Mucosa of stomach (tissue), 1 donor: ENCODE results near the gene NMRAL1.

Source experiments
- H3K27me3 ChIP-seq: one replicate; pipeline ENCODE4 v1.7.0; 2013; ENCODE audit warnings: mild to moderate bottlenecking, low read length; ENCODE audit not compliant: control insufficient read depth, insufficient read depth
- H3K36me3 ChIP-seq: one replicate; pipeline ENCODE4 v1.7.0; 2013; ENCODE audit warnings: low read length; ENCODE audit not compliant: control insufficient read depth, insufficient read depth
- H3K4me1 ChIP-seq: one replicate; pipeline ENCODE4 v1.7.0; 2013; ENCODE audit warnings: mild to moderate bottlenecking, low read length; ENCODE audit not compliant: control insufficient read depth, insufficient read depth
- H3K4me3 ChIP-seq: one replicate; pipeline ENCODE4 v1.7.0; 2013; ENCODE audit warnings: low read length
- H3K9ac ChIP-seq: one replicate; pipeline ENCODE4 v1.7.0; 2013; ENCODE audit warnings: mild to moderate bottlenecking, low read length, moderate library complexity
- H3K9me3 ChIP-seq: one replicate; pipeline ENCODE4 v1.7.0; 2013; ENCODE audit warnings: mild to moderate bottlenecking, low read length, moderate library complexity; ENCODE audit not compliant: control insufficient read depth
- donor health status: Pancreatic carcinoma.

The NMRAL1 gene

GRCh38 chr16:4498546-4499195 lies 24.2 kb upstream of the NMRAL1 start:
- H3K9ac ChIP-seq, result no peak overlapping the region
- H3K9me3 ChIP-seq, result no peaks in the 10 kb centered on the region
- peaks cover 60% of the 10 kb centered on the region for H3K4me1 ChIP-seq
- no peak overlapping the region for H3K4me3 ChIP-seq
- H3K27me3 ChIP-seq, result no peaks in the 10 kb centered on the region
- H3K36me3 ChIP-seq, result no peaks in the 10 kb centered on the region

GRCh38 chr16:4496305-4496704 lies 21.9 kb upstream of the NMRAL1 start:
- Histone ChIP-seq H3K36me3 (no peaks in the 10 kb centered on the region), H3K9ac (no peak overlapping the region), H3K4me1 (peaks cover 49% of the 10 kb centered on the region), H3K27me3 (no peaks in the 10 kb centered on the region), H3K4me3 (no peak overlapping the region), H3K9me3 (no peaks in the 10 kb centered on the region)

GRCh38 chr16:4495766-4496165 lies 21.3 kb upstream of the NMRAL1 start:
- H3K36me3 ChIP-seq, result no peaks in the 10 kb centered on the region
- no peak overlapping the region for H3K9ac ChIP-seq
- H3K4me1 ChIP-seq, result peaks cover 45% of the 10 kb centered on the region
- H3K4me3 ChIP-seq, result no peak overlapping the region
- no peaks in the 10 kb centered on the region for H3K27me3 ChIP-seq
- H3K9me3 ChIP-seq, result no peaks in the 10 kb centered on the region

- no peaks in the 10 kb centered on the region for H3K27me3 ChIP-seq
- H3K4me1 ChIP-seq, result peaks cover 37% of the 10 kb centered on the region
- H3K9me3 ChIP-seq, result no peaks in the 10 kb centered on the region
- H3K36me3 ChIP-seq, result no peaks in the 10 kb centered on the region
- no peak overlapping the region for H3K4me3 ChIP-seq
- no peak overlapping the region for H3K9ac ChIP-seq
Observed at GRCh38 chr16:4494746-4495490, 20.5 kb upstream of the NMRAL1 start.

GRCh38 chr16:4491898-4492297 lies 17.5 kb upstream of the NMRAL1 start:
- H3K4me3 ChIP-seq, result no peak overlapping the region
- H3K36me3 ChIP-seq, result no peaks in the 10 kb centered on the region
- no peaks in the 10 kb centered on the region for H3K9me3 ChIP-seq
- no peak overlapping the region for H3K9ac ChIP-seq
- H3K4me1 ChIP-seq, result peaks cover 26% of the 10 kb centered on the region
- H3K27me3 ChIP-seq, result no peaks in the 10 kb centered on the region

- H3K4me3 ChIP-seq, result no peak overlapping the region
- H3K36me3 ChIP-seq, result no peaks in the 10 kb centered on the region
- no peaks in the 10 kb centered on the region for H3K27me3 ChIP-seq
- no peak overlapping the region for H3K9ac ChIP-seq
- H3K9me3 ChIP-seq, result no peaks in the 10 kb centered on the region
- H3K4me1 ChIP-seq, result peaks cover 21% of the 10 kb centered on the region
Observed at GRCh38 chr16:4489030-4489429, 14.6 kb upstream of the NMRAL1 start.

GRCh38 chr16:4488499-4488967 lies 14.1 kb upstream of the NMRAL1 start:
- no peaks in the 10 kb centered on the region for H3K27me3 ChIP-seq
- no peaks in the 10 kb centered on the region for H3K36me3 ChIP-seq
- no peak overlapping the region for H3K9ac ChIP-seq
- no peak overlapping the region for H3K4me3 ChIP-seq
- peaks cover 21% of the 10 kb centered on the region for H3K4me1 ChIP-seq
- H3K9me3 ChIP-seq, result no peaks in the 10 kb centered on the region

- Histone ChIP-seq H3K4me3 (no peak overlapping the region), H3K9me3 (no peaks in the 10 kb centered on the region), H3K36me3 (no peaks in the 10 kb centered on the region), H3K4me1 (peaks cover 21% of the 10 kb centered on the region), H3K27me3 (no peaks in the 10 kb centered on the region), H3K9ac (no peak overlapping the region)
Observed at GRCh38 chr16:4487955-4488498, 13.6 kb upstream of the NMRAL1 start.

GRCh38 chr16:4486126-4486893 lies 11.9 kb upstream of the NMRAL1 start:
- Histone ChIP-seq H3K4me3 (no peak overlapping the region), H3K4me1 (peaks cover 21% of the 10 kb centered on the region)

GRCh38 chr16:4481963-4482362 lies 7.5 kb upstream of the NMRAL1 start:
- Histone ChIP-seq H3K4me1 (peaks cover 14% of the 10 kb centered on the region), H3K4me3 (no peak overlapping the region), H3K9ac (no peak overlapping the region), H3K27me3 (no peaks in the 10 kb centered on the region), H3K36me3 (no peaks in the 10 kb centered on the region), H3K9me3 (no peaks in the 10 kb centered on the region)

More at GRCh38 chr16:4486126-4486893, 11.9 kb upstream of the NMRAL1 start:
- H3K9ac ChIP-seq, result no peak overlapping the region
- H3K36me3 ChIP-seq, result no peaks in the 10 kb centered on the region
- H3K27me3 ChIP-seq, result no peaks in the 10 kb centered on the region
- H3K9me3 ChIP-seq, result no peaks in the 10 kb centered on the region

- Histone ChIP-seq H3K9ac (no peak overlapping the region), H3K36me3 (no peaks in the 10 kb centered on the region), H3K4me3 (no peak overlapping the region), H3K27me3 (no peaks in the 10 kb centered on the region), H3K4me1 (peaks cover 11% of the 10 kb centered on the region), H3K9me3 (no peaks in the 10 kb centered on the region)
Observed at GRCh38 chr16:4481526-4481925, 7.1 kb upstream of the NMRAL1 start.

GRCh38 chr16:4477966-4478365 lies 3.5 kb upstream of the NMRAL1 start:
- Histone ChIP-seq H3K27me3 (no peaks in the 10 kb centered on the region), H3K4me1 (peaks cover 13% of the 10 kb centered on the region), H3K9ac (no peak overlapping the region), H3K4me3 (no peak overlapping the region), H3K36me3 (no peaks in the 10 kb centered on the region), H3K9me3 (no peaks in the 10 kb centered on the region)
